Psoas muscle (tissue), 8 donors: Measurements from ENCODE around the gene TNFRSF11A. TPM values are rescaled to one million over a fixed set of nuclear protein-coding genes. Genes with fewer than 3 reads are reported as not detected.

ENCODE experiments used
- ATAC-seq, 4 donors: fragments of 200-7000 bp; cut with Tn5 transposase; one replicate each; pipeline ENCODE4 v1.9.1; 2020; ENCODE audit warnings: moderate library complexity in 3 of 4, mild to moderate bottlenecking in 2 of 4
- DNase-seq, 2 donors: peaks; one replicate each; pipeline ENCODE4 v3.0.0-alpha.2; 2020
- H3K27ac ChIP-seq: fragments of 200-600 bp; one replicate; pipeline ENCODE4 v1.8.0; 2022
- H3K27me3 ChIP-seq, 3 donors: fragments of 200-600 bp in 1 of 3; one replicate each; pipeline versions ENCODE4 v1.6.1 to v1.8.0; 2013 to 2022; ENCODE audit warnings: low read length in 2 of 3, mild to moderate bottlenecking in 2 of 3, moderate library complexity in 1 of 3; ENCODE audit not compliant: insufficient read depth in 3 of 3
- H3K36me3 ChIP-seq, 2 donors: fragments of 200-600 bp in 1 of 2; one replicate each; pipeline versions ENCODE4 v1.6.1 to v1.8.0; 2013 to 2022; ENCODE audit warnings: low read depth in 1 of 2, mild to moderate bottlenecking in 1 of 2, moderate library complexity in 1 of 2; ENCODE audit not compliant: insufficient read depth in 1 of 2
- H3K4me1 ChIP-seq: fragments of 200-600 bp; one replicate; pipeline ENCODE4 v1.8.0; 2022
- H3K4me3 ChIP-seq: fragments of 200-600 bp; one replicate; pipeline ENCODE4 v1.8.0; 2022; ENCODE audit warnings: mild to moderate bottlenecking
- H3K9me3 ChIP-seq: fragments of 200-600 bp; one replicate; pipeline ENCODE4 v1.8.0; 2022
- WGBS, 3 donors: extraction: QIAGEN DNeasy Blood & Tissue Kit; methylation state at CpG; one replicate each; pipeline versions ENCODE4 v1.1.6 to v1.1.7; 2013; 5-methylcytosine and 5-hydroxymethylcytosine counted together
- intact Hi-C, 2 donors: fragments of 100-400 bp; cut with DNase I; formaldehyde crosslinking; loops; one replicate each; pipeline versions ENCODE4 v1.11.0 to v1.14.2; 2022
- polyA plus RNA-seq, 3 donors: library from polyadenylated mRNA; stranded (reverse); fragments of 200-250 nt; gene quantifications; one replicate each; pipeline ENCODE4 v1.2.3, GENCODE V29; 2013
- total RNA-seq, 4 donors: library from RNA; stranded (reverse); fragmentation: NEBNext Ultra II Directional in 2 of 4; extraction: Animal tissue kit (Norgen Biotek cat#: 25700) in 2 of 4; gene quantifications; one replicate each; pipeline versions ENCODE4 v1.2.1 to v1.2.4, GENCODE V29; 2021 to 2023
- TF ChIP-seq, protein P1 (sequence below): fragments of 200-600 bp; IDR thresholded peaks from one replicate; pipeline ENCODE4 v1.8.0; 2022; ENCODE audit warnings: antibody characterized with exemption
- donor health status: healthy with polysubstance abuse.
- donor health status: DM: no; HTN: no; CAD: no; lungs with moderate emphysema.
- donor health status: Bipolar disorder and iron deficiency.
- donor health status: healthy.
- donor health status: DM: yes; HTN: yes; CAD: no.
- donor health status: DM: no; HTN: no; CAD: no.
- donor health status: DM: no; HTN: no; CAD: no.
- donor health status: DM: yes; HTN: yes; CAD: no.

Gene TNFRSF11A
- total and polyA plus RNA-seq, 7 donors = 0.12 to 1.3 (median 0.60) TPM

DNA sequence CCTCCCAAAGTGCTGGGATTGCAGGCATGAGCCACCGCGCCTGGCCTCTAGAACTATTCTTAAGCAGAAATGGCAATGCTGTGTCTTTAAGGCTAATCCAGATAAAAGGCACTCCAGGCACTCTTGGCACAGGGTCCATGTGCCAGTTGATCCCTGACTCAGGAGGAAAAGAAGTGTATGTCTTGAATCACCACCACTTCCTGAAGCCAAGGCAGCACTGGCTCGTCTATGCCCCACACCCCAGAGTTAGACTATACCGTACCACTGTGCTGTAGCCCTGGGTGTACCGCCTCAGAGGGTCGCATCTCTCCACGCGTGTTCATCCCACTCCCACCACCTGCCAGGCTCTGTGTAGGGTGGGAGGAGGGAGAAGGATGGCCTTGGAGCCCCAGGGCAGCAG, 9.0 kb downstream of the TNFRSF11A start:
- no peaks in the 10 kb centered on the region for H3K4me1 ChIP-seq
- ATAC-seq (peak in 3 of 4 donors; percentile 55 to 59 (median 58)), DNase-seq (no peak)
- intact Hi-C loops = no loop called here
- H3K4me3 ChIP-seq = no peak overlapping the region
- H3K9me3 ChIP-seq = no peaks in the 10 kb centered on the region
- peaks cover 0 to 32% (median 4%) of the 10 kb centered on the region in 3 donors for H3K27me3 ChIP-seq
- TF ChIP-seq, protein P1, sequence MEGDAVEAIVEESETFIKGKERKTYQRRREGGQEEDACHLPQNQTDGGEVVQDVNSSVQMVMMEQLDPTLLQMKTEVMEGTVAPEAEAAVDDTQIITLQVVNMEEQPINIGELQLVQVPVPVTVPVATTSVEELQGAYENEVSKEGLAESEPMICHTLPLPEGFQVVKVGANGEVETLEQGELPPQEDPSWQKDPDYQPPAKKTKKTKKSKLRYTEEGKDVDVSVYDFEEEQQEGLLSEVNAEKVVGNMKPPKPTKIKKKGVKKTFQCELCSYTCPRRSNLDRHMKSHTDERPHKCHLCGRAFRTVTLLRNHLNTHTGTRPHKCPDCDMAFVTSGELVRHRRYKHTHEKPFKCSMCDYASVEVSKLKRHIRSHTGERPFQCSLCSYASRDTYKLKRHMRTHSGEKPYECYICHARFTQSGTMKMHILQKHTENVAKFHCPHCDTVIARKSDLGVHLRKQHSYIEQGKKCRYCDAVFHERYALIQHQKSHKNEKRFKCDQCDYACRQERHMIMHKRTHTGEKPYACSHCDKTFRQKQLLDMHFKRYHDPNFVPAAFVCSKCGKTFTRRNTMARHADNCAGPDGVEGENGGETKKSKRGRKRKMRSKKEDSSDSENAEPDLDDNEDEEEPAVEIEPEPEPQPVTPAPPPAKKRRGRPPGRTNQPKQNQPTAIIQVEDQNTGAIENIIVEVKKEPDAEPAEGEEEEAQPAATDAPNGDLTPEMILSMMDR = no peak
- 74 to 80% (median 76%) methylated on average over 8 of the region's 8 CpGs for WGBS, 3 donors
- no peak overlapping the region for H3K27ac ChIP-seq
- H3K36me3 ChIP-seq = no peaks in the 10 kb centered on the region

DNA sequence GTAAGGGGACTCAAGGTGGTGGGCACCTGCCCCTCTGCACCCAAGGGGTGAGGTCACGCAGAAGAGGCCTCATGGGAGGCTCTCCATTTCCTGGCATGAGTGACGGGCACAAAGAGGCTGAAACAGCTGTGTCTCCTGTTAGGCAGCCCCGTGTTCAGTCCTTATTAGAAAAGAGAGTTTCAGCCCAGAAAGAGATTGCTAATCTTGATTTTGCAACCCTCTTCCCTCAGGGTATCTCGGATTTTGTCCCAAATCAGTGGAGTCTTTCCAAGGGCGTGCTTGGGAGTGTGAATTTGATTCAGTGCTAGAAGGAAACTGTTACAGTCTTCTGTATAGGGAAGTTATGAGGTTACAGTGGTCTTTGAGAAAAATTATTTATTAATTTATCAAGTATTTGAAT, 10.4 kb downstream of the TNFRSF11A start:
- intact Hi-C loops = no loop called here
- 56 to 71% (median 67%) methylated on average over 5 of the region's 5 CpGs for WGBS, 3 donors
- H3K9me3 ChIP-seq = no peaks in the 10 kb centered on the region
- TF ChIP-seq, protein P1 = no peak
- no peaks in the 10 kb centered on the region for H3K4me1 ChIP-seq
- H3K27ac ChIP-seq = no peak overlapping the region
- DNase-seq = no peak
- no peak for ATAC-seq
- peaks cover 0 to 18% (median 1%) of the 10 kb centered on the region in 3 donors for H3K27me3 ChIP-seq
- H3K36me3 ChIP-seq = no peaks in the 10 kb centered on the region
- no peak overlapping the region for H3K4me3 ChIP-seq

DNA sequence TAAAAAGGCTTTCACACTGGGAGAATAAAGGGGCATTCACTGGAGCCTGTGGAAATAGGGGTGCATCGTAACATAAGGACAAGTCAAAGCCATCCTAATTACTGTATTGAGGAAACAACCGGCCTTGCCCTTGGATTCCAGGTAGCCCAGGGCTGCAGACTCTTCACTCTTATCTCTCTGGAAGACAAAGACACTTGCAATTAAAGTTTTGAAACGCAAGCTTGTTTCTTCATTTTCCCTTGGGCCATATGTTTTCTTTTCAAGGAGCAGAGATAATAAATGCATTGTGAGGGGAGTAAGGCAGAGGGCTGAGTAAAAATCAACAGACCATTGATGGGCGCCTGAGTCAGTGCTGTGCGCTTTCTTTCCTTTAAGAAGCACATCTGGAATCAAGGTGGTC, 11.5 kb downstream of the TNFRSF11A start:
- no peak overlapping the region for H3K27ac ChIP-seq
- TF ChIP-seq, protein P1 = no peak
- ATAC-seq = no peak
- peaks cover 0 to 7% (median 0%) of the 10 kb centered on the region in 3 donors for H3K27me3 ChIP-seq
- H3K9me3 ChIP-seq = no peaks in the 10 kb centered on the region
- H3K4me3 ChIP-seq = no peak overlapping the region
- intact Hi-C loops = no loop called here
- no peak for DNase-seq
- no peaks in the 10 kb centered on the region for H3K36me3 ChIP-seq
- 90 to 95% (median 90%) methylated on average over 5 of the region's 5 CpGs for WGBS, 3 donors
- H3K4me1 ChIP-seq = no peaks in the 10 kb centered on the region

DNA sequence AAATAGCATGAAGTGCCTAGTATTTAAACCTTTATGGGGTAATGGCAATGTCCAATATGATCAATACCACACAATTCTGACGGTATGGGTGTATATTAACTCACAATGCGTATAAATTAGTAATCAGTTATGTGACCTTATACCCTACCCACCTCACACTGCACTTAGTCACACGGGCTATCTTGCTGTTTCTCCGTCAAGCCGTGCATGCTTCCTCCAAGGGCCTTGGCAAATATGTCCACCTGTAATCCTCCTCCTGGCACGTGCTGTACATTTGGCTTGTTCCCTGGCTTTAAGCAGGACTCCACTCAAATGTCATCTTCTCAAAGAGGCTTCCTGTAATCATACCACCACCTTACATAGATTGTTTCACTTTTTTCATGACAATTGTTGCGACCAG, 12.2 kb downstream of the TNFRSF11A start:
- TF ChIP-seq, protein P1 = no peak

DNA sequence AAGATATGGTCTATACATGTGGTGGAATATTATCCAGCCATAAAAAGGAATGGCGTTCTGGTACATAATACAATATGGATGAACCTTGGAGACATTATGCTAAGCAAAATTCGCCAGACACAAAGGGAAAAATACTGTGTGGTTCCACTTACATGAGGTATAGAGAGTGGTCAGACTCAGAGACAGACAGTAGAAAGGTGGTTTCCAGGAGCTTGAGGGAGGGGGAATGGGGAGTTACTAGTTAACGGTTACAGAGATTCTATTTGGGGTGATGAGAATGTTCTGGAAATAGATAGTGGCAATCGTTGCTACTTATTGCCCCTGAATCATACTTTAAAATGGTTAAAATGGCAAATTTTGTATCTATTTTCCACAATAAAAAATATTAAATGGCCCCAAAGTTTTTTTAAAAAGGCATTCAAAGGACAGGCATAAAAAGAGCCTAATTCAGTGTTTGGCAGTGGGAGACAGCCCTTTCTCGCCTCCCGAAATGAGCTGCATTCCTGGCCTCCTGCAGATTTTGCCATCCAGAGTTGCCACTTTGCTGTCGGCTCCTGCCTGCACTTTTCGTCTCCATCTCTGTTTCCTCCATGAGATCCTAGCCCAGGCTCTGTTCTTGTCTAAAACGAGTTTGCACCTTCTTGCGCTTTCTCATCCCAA, 13.5 kb downstream of the TNFRSF11A start:
- Histone ChIP-seq H3K27ac (no peak overlapping the region), H3K27me3 (no peaks in the 10 kb centered on the region), H3K4me1 (no peaks in the 10 kb centered on the region), H3K36me3 (no peaks in the 10 kb centered on the region), H3K4me3 (no peak overlapping the region), H3K9me3 (no peaks in the 10 kb centered on the region)
- 63 to 65% (median 64%) methylated on average over 10 of the region's 10 CpGs for WGBS, 3 donors
- intact Hi-C loops = no loop called here
- no peak for ATAC-seq
- TF ChIP-seq, protein P1 = no peak
- no peak for DNase-seq

More for the DNA sequence above, 12.2 kb downstream of the TNFRSF11A start:
- H3K4me1 ChIP-seq = no peaks in the 10 kb centered on the region
- intact Hi-C loops = no loop called here
- peaks cover 0 to 1% (median 0%) of the 10 kb centered on the region in 3 donors for H3K27me3 ChIP-seq
- no peaks in the 10 kb centered on the region for H3K9me3 ChIP-seq
- no peak overlapping the region for H3K4me3 ChIP-seq
- H3K36me3 ChIP-seq = no peaks in the 10 kb centered on the region
- DNase-seq = no peak
- no peak overlapping the region for H3K27ac ChIP-seq
- 60 to 69% (median 62%) methylated on average over 7 of the region's 7 CpGs for WGBS, 3 donors
- ATAC-seq = no peak
